UCSD-AML1 (cell line): Measurements from ENCODE around the gene FBXW12.
"Not testable (repeated sequence)": the region's sequence is repeated elsewhere in the genome, so short reads cannot be mapped to it uniquely, and the experiment has no call there.

ENCODE experiments used
- DNase-seq: peaks from one replicate; lab custom pipeline; 2025; ENCODE audit not compliant: unreplicated experiment; lab: John Stamatoyannopoulos, UW

The FBXW12 gene

GRCh38 chr3:48372377-48372770 is 355 bp downstream of the FBXW12 start:
- no peak for DNase-seq

- no peak for DNase-seq
These were observed 930 bp downstream of the FBXW12 start for GRCh38 chr3:48372862-48373435.

- no peak for DNase-seq
These were observed 15.6 kb downstream of the FBXW12 start for GRCh38 chr3:48387634-48388033.

- no peak for DNase-seq
These were observed 16.9 kb downstream of the FBXW12 start for GRCh38 chr3:48388966-48389365.

GRCh38 chr3:48394391-48394790 is 22.4 kb downstream of the FBXW12 start:
- DNase-seq, result no peak

- DNase-seq, result no peak
These were observed 23.7 kb downstream of the FBXW12 start for GRCh38 chr3:48395714-48396113.

GRCh38 chr3:48397767-48398681 is 26.0 kb downstream of the FBXW12 start:
- no peak for DNase-seq

- DNase-seq, result no peak
These were observed 26.8 kb downstream of the FBXW12 start for GRCh38 chr3:48398701-48399386.

- no peak for DNase-seq
These were observed 27.6 kb downstream of the FBXW12 start for GRCh38 chr3:48399387-48400172.

GRCh38 chr3:48400824-48401433 is 28.9 kb downstream of the FBXW12 start:
- DNase-seq, result no peak

- not testable (repeated sequence) for DNase-seq
These were observed 29.4 kb downstream of the FBXW12 start for GRCh38 chr3:48401434-48401901.

GRCh38 chr3:48402281-48402732 is 30.3 kb downstream of the FBXW12 start:
- DNase-seq, result no peak

- no peak for DNase-seq
These were observed 30.9 kb downstream of the FBXW12 start for GRCh38 chr3:48402907-48403306.

GRCh38 chr3:48403533-48404439 is 31.8 kb downstream of the FBXW12 start:
- no peak for DNase-seq

GRCh38 chr3:48404440-48405342 is 32.7 kb downstream of the FBXW12 start:
- DNase-seq, result no peak

GRCh38 chr3:48405343-48405881 is 33.4 kb downstream of the FBXW12 start:
- DNase-seq, result no peak

- DNase-seq, result no peak
These were observed 34.0 kb downstream of the FBXW12 start for GRCh38 chr3:48405971-48406370.
